K562 (cell line): ENCODE results near the gene SLBP. TPM values are rescaled to one million over a fixed set of nuclear protein-coding genes. Genes with fewer than 3 reads are reported as not detected.

Experiments
- ARID2 ChIP-seq: fragments of 450-650 bp; IDR thresholded peaks from 2 replicates; pipeline ENCODE4 v1.6.1; 2017; ENCODE audit warnings: antibody characterized with exemption, mild to moderate bottlenecking
- BRF1 ChIP-seq: IDR thresholded peaks from 3 replicates; pipeline ENCODE4 v1.6.1; 2011; ENCODE audit warnings: borderline replicate concordance, mild to moderate bottlenecking; ENCODE audit not compliant: insufficient read length; ENCODE audit errors: extremely low read depth
- CC2D1A ChIP-seq: fragments of 450-650 bp; IDR thresholded peaks from 2 replicates; pipeline ENCODE4 v1.6.1; 2017; ENCODE audit warnings: mild to moderate bottlenecking
- CCAR2 ChIP-seq: fragments of 200-400 bp; formaldehyde crosslinking; IDR thresholded peaks from 2 replicates; pipeline ENCODE4 v1.6.1; 2017; ENCODE audit warnings: mild to moderate bottlenecking, low read depth, low read length
- CTCFL ChIP-seq: IDR thresholded peaks from 2 replicates; pipeline ENCODE4 v1.6.1; 2011; ENCODE audit warnings: borderline replicate concordance, low read depth, mild to moderate bottlenecking, moderate library complexity, low read length; ENCODE audit not compliant: insufficient read depth, poor library complexity, severe bottlenecking
- E2F6 ChIP-seq, 2 experiments: IDR thresholded peaks; 2 replicates each; pipeline ENCODE4 v1.6.1; 2011; ENCODE audit warnings: borderline replicate concordance in 1 of 2, control low read depth in 1 of 2, low read depth in 1 of 2, low read length in 1 of 2, mild to moderate bottlenecking in 1 of 2, mixed read lengths in 1 of 2, moderate library complexity in 1 of 2; ENCODE audit not compliant: insufficient read depth in 1 of 2, insufficient read length in 1 of 2, poor library complexity in 1 of 2, severe bottlenecking in 1 of 2; ENCODE audit errors: extremely low read depth in 1 of 2
- GABPA ChIP-seq: fragments of 200-800 bp; sonication (Bioruptor generic); conservative IDR thresholded peaks from 2 replicates; pipeline ENCODE4 v1.6.1; 2016; ENCODE audit warnings: low read depth, missing genetic modification characterization, missing compliant biosample characterization
- HNRNPH1 ChIP-seq: fragments of 200-400 bp; formaldehyde crosslinking; optimal IDR thresholded peaks from 2 replicates; pipeline ENCODE3; 2017; ENCODE audit warnings: low read depth, mild to moderate bottlenecking, low read length, moderate library complexity
- HOXB6 ChIP-seq: fragments of 250-450 bp; sonication (Bioruptor Pico); IDR thresholded peaks from 2 replicates; pipeline ENCODE4 v1.5.1; 2022; ENCODE audit warnings: mild to moderate bottlenecking, borderline replicate concordance
- MAZ ChIP-seq, 2 experiments: fragments of 450-650 bp in 1 of 2; sonication (generic) in 1 of 2; formaldehyde crosslinking; IDR thresholded peaks in 1 of 2; conservative IDR thresholded peaks in 1 of 2; 2 replicates each; pipeline versions ENCODE4 v1.4.0 to v1.5.0; 2020; ENCODE audit warnings: mild to moderate bottlenecking in 1 of 2, missing genetic modification reagents in 1 of 2
- MITF ChIP-seq: IDR thresholded peaks from 2 replicates; pipeline ENCODE4 v1.6.1; 2014; ENCODE audit warnings: antibody characterized with exemption
- PBX2 ChIP-seq, 2 experiments: IDR thresholded peaks in 1 of 2; conservative IDR thresholded peaks in 1 of 2; 2 replicates each; pipeline ENCODE4 v1.6.1; 2016; ENCODE audit warnings: low read depth in 2 of 2, mild to moderate bottlenecking in 1 of 2, missing compliant biosample characterization in 1 of 2, missing genetic modification characterization in 1 of 2, moderate library complexity in 1 of 2
- RBM39 ChIP-seq: fragments of 200-400 bp; formaldehyde crosslinking; optimal IDR thresholded peaks from 2 replicates; pipeline ENCODE3; 2018; ENCODE audit warnings: low read depth, low read length
- SMC3 ChIP-seq: conservative IDR thresholded peaks from 2 replicates; pipeline ENCODE4 v1.6.1; 2011; ENCODE audit warnings: low read depth, low read length, improper control_type of control experiment; ENCODE audit not compliant: insufficient read depth
- ZBTB17 ChIP-seq: fragments of 450-650 bp; formaldehyde crosslinking; IDR thresholded peaks from 2 replicates; pipeline ENCODE4 v1.4.0; 2020; ENCODE audit warnings: mild to moderate bottlenecking
- ZBTB5 ChIP-seq: fragments of 450-650 bp; IDR thresholded peaks from 2 replicates; pipeline ENCODE4 v1.6.1; 2017; ENCODE audit warnings: antibody characterized with exemption
- polyA plus RNA-seq, 8 experiments: library from polyadenylated mRNA; depleted of rRNA in 4 of 8; stranded (reverse) in 5 of 8; unstranded in 3 of 8; fragments of >200 nt; fragmentation: Nextera tagmentation in 2 of 8; fragmentation: Illumina TruSeq in 1 of 8; extraction: Ambion mirVana in 2 of 8; extraction: Trizol in 1 of 8; gene quantifications; 2 replicates each; pipeline versions ENCODE4 v1.2.1 to v1.2.3, GENCODE V29; 2011 to 2014; ENCODE audit warnings: inconsistent platforms in 1 of 8, missing spikeins in 1 of 8
- total RNA-seq, 7 experiments: library from RNA; depleted of rRNA in 6 of 7; stranded (reverse); fragments of >200 nt in 6 of 7; fragmentation: Illumina TruSeq in 2 of 7; extraction: Trizol in 2 of 7; gene quantifications; 2 replicates each; pipeline versions ENCODE4 v1.2.1 to v1.2.3, GENCODE V29; 2011 to 2021; ENCODE audit warnings: low replicate concordance in 1 of 7

Gene SLBP
- total and polyA plus RNA-seq, 9 of the 15 experiments (the other 6 are each of a cell fraction or from before 2014, with no cell fraction given): 49.4 to 221 (median 162) TPM

GRCh38 chr4:1746265-1746691 lies 34.2 kb upstream of the SLBP start (continued):
- TF ChIP-seq GABPA (tag): no peak
- TF ChIP-seq CC2D1A: peak; percentile 37; the same call in 1 of the 2 replicates
- TF ChIP-seq ZBTB5: peak; percentile 83
- no peak for TF ChIP-seq PBX2 (CRISPR knock-in tag; IDR thresholded peaks at IDR 0.05; ENCODE audit: low read depth)
- no peak for TF ChIP-seq PBX2 (tag; conservative IDR thresholded peaks at IDR 0.05; ENCODE audit: low read depth)
- TF ChIP-seq HOXB6 (CRISPR knock-in tag): no peak
- TF ChIP-seq HNRNPH1: no peak
- no peak for TF ChIP-seq BRF1
- TF ChIP-seq CCAR2: no peak
- TF ChIP-seq SMC3: peak; percentile 96
- no peak for TF ChIP-seq MITF
- peak; percentile 92 for TF ChIP-seq CTCFL
- peak in 1 of 2 experiments; percentile 38 for TF ChIP-seq E2F6 (IDR thresholded peaks at IDR 0.05; ENCODE audit: borderline replicate concordance in 1 of 2, extremely low read depth in 1 of 2, insufficient read depth in 1 of 2, insufficient read length in 1 of 2, low read depth in 1 of 2, low read length in 1 of 2, poor library complexity in 1 of 2, severe bottlenecking in 1 of 2)
- TF ChIP-seq RBM39: no peak
- peak; percentile 18 to 67; a peak in 2 of 4 replicates for TF ChIP-seq MAZ (CRISPR knock-in tag; conservative IDR thresholded peaks at IDR 0.05 in 1 of 2, IDR thresholded peaks at IDR 0.05 in 1 of 2)
- no peak for TF ChIP-seq ARID2
- no peak for TF ChIP-seq ZBTB17 (CRISPR knock-in tag)
